Right lobe of liver (tissue), 6 donors: ENCODE results near the gene BRICD5. TPM values are rescaled to one million over a fixed set of nuclear protein-coding genes. Genes with fewer than 3 reads are reported as not detected.

Experiments used
- ATAC-seq, 4 donors: fragments of 200-7000 bp; cut with Tn5 transposase; one replicate each; pipeline ENCODE4 v1.9.1; 2020; ENCODE audit warnings: mild to moderate bottlenecking in 4 of 4, moderate library complexity in 4 of 4
- DNase-seq, 3 donors: peaks; one replicate each; pipeline ENCODE4 v3.0.0-alpha.2; 2020
- H3K27ac ChIP-seq, 3 donors: fragments of 200-600 bp; one replicate each; pipeline ENCODE4 v1.8.0; 2022
- H3K27me3 ChIP-seq, 2 donors: fragments of 200-600 bp; one replicate each; pipeline ENCODE4 v1.8.0; 2022
- H3K36me3 ChIP-seq, 4 donors: fragments of 200-600 bp; sonication (generic) in 1 of 4; one replicate each; pipeline versions ENCODE4 v1.5.1 to v1.8.0; 2017 to 2022; ENCODE audit warnings: control low read depth in 1 of 4
- H3K4me1 ChIP-seq, 4 donors: fragments of 200-600 bp; sonication (generic) in 1 of 4; one replicate each; pipeline versions ENCODE4 v1.5.1 to v1.8.0; 2017 to 2022; ENCODE audit warnings: control low read depth in 1 of 4
- H3K4me3 ChIP-seq, 3 donors: fragments of 200-600 bp; one replicate each; pipeline ENCODE4 v1.8.0; 2022
- H3K9me3 ChIP-seq, 4 donors: fragments of 200-600 bp; sonication (generic) in 1 of 4; one replicate each; pipeline versions ENCODE4 v1.5.1 to v1.8.0; 2017 to 2022; ENCODE audit warnings: control low read depth in 1 of 4
- POLR2A ChIP-seq: fragments of 450-650 bp; IDR thresholded peaks from one replicate; pipeline ENCODE4 v1.6.1; 2017; ENCODE audit warnings: antibody characterized with exemption, mild to moderate bottlenecking
- WGBS: methylation state at CpG from one replicate; pipeline ENCODE4 v1.1.6; 2018; ENCODE audit warnings: low coverage, low lambda C conversion rate; ENCODE audit not compliant: insufficient coverage; ENCODE audit errors: missing lambda C conversion rate; 5-methylcytosine and 5-hydroxymethylcytosine counted together
- intact Hi-C, 2 donors: fragments of 100-400 bp; cut with DNase I; formaldehyde crosslinking; loops; one replicate each; pipeline versions ENCODE4 v1.11.2 to v1.14.1; 2022
- total RNA-seq, 6 experiments: library from RNA; depleted of rRNA in 2 of 6; stranded (reverse); fragments of >200 nt in 2 of 6; fragmentation: NEBNext Ultra II Directional in 3 of 6; extraction: Animal tissue kit (Norgen Biotek cat#: 25700) in 3 of 6; gene quantifications; one replicate each; pipeline versions ENCODE4 v1.1.0 to v1.2.4, GENCODE V29; 2016 to 2023
- TF ChIP-seq, protein P1 (sequence below), 4 donors: fragments of 200-600 bp in 3 of 4; fragments of 450-650 bp in 1 of 4; IDR thresholded peaks; one replicate each; pipeline versions ENCODE4 v1.5.1 to v1.8.0; 2016 to 2022; ENCODE audit warnings: antibody characterized with exemption in 4 of 4, mild to moderate bottlenecking in 2 of 4
- donor health status: DM: no; HTN: yes; CAD: no.
- donor health status: DM: no; HTN: no; CAD: no.
- donor health status: DM: no; HTN: no; CAD: no.
- donor health status: DM: no; HTN: yes; CAD: no.
- donor health status: DM: no; HTN: yes; CAD: no.

BRICD5 gene
- total RNA-seq, 6 experiments from 2014 or later: 0.74 to 3.7 (median 2.0) TPM

DNA sequence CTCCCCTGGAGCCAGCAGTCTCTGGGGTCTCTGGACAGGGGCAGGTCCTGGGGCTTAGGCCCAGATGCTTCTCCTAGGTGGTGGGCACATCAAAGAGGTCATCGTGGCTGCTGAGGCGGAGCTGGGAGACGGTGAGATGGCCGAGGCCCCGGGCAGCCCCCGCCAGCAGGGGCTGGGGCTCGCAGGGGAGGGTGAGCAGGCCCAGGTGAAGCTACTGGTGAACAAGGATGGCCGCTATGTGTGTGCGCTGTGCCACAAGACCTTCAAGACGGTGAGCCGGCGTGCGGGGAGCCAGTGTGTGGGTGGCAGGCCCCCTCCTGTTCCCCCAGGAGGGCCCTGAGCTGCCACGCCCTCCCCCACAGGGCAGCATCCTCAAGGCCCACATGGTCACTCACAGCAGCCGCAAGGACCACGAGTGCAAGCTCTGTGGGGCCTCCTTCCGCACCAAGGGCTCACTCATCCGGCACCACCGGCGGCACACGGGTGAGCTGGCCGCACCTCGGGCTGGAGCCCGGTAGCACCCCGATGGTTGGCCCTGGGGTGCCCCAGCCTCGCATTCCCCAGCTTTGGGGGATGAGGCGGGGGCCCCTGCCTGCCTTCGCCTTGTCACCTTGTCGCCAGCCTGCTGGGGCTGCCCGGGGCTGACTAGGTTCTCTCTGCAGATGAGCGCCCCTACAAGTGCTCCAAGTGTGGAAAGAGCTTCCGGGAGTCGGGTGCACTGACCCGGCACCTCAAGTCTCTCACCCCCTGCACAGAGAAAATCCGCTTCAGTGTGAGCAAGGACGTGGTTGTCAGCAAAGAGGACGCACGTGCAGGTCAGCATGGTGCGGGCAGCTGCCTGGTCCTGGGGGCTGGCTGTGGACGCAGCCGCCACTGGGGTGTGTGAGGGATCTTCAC lies 21.7 kb upstream of the BRICD5 start:
- WGBS: no CpG with 5 or more reads among the region's 41 CpGs
- no peak for TF ChIP-seq POLR2A
- TF ChIP-seq, protein P1, sequence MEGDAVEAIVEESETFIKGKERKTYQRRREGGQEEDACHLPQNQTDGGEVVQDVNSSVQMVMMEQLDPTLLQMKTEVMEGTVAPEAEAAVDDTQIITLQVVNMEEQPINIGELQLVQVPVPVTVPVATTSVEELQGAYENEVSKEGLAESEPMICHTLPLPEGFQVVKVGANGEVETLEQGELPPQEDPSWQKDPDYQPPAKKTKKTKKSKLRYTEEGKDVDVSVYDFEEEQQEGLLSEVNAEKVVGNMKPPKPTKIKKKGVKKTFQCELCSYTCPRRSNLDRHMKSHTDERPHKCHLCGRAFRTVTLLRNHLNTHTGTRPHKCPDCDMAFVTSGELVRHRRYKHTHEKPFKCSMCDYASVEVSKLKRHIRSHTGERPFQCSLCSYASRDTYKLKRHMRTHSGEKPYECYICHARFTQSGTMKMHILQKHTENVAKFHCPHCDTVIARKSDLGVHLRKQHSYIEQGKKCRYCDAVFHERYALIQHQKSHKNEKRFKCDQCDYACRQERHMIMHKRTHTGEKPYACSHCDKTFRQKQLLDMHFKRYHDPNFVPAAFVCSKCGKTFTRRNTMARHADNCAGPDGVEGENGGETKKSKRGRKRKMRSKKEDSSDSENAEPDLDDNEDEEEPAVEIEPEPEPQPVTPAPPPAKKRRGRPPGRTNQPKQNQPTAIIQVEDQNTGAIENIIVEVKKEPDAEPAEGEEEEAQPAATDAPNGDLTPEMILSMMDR (IDR thresholded peaks at IDR 0.05): no peak
- DNase-seq: peak in 2 of 3 donors; percentile 18 to 49

DNA sequence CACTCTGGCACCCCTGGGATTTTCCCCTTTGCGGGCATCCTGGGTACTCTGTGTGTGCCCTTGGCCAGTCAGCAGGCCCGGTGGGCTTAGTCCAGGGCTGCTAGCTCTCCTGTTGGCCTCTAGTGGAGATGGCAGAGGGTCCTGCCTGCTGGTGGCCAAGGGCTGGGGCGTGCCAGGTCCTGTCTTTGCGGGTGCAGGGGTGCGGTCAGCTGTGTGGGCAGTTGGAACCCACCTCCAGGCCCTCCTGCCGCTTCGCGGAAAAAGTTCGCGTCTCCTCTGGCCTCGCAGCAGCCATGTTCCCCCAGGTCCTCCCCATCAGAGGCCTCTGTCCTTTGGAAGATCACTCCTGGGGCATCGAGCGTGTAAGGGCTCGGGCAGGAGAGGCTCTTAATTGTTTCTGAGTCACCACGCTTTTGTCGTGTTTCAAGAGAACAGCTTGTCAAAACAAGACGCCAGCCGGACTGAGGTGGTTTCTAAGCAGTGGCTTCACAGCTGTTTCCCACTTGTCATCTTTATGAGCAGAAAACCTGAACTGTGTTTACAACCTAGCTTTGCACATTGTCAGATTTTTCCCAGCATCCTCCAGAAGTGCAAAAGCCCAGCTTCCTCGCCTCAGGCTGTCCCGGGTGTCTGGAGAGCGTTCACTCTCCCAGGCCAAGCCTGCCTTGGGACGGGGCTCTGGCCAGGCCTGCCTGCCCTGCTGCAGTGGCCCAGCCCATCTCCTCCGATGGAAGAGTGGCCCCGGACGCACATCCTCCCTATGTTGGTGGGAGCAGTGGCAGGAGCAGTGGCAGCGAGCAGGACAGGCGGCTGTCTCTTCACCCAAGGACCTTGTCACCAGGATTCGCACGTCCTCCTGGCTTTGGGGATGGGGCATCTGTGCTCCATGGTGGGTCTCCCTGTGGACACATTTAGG lies 20.6 kb upstream of the BRICD5 start:
- ATAC-seq (no peak), DNase-seq (peak in 1 of 3 donors; percentile 18)
- Histone ChIP-seq H3K36me3 (peaks cover 0 to 57% (median 17%) of the 10 kb centered on the region in 4 donors), H3K27me3 (no peaks in the 10 kb centered on the region), H3K9me3 (no peaks in the 10 kb centered on the region), H3K4me1 (peaks cover 0 to 11% (median 3%) of the 10 kb centered on the region in 4 donors), H3K4me3 (no peak overlapping the region), H3K27ac (no peak overlapping the region)
- WGBS: 89% methylated on average over 10 of the region's 29 CpGs
- no peak for TF ChIP-seq POLR2A
- TF ChIP-seq, protein P1 (IDR thresholded peaks at IDR 0.05): no peak
- intact Hi-C loops: no loop called here

More for the DNA sequence above, 21.7 kb upstream of the BRICD5 start:
- intact Hi-C loops: no loop called here
- ATAC-seq: no peak
- no peaks in the 10 kb centered on the region for H3K9me3 ChIP-seq
- peaks cover 0 to 57% (median 17%) of the 10 kb centered on the region in 4 donors for H3K36me3 ChIP-seq
- H3K4me3 ChIP-seq: no peak overlapping the region
- H3K27ac ChIP-seq: no peak overlapping the region
- H3K4me1 ChIP-seq: peaks cover 0 to 13% (median 0%) of the 10 kb centered on the region in 4 donors
- no peaks in the 10 kb centered on the region for H3K27me3 ChIP-seq

DNA sequence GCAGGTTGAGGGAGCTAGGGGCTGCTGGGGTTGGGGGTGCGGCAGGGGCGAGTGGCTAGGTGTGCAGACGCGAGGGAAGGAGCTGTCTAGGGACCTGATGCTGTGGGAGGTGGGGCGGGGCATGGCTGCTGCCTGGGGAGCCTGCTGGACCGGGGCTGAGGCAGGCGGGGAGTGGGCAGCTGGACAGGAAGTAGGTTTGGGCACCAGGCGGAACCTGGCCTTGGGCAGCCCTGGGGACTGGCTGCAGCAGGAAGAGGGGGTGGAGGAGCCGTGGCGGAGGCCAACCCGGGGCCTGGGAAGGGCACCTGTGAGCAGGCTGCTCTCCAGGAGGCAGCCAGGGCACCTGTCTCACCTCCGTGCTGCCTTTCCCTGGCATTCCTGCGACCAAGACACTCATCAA lies 19.7 kb upstream of the BRICD5 start:
- ATAC-seq: no peak
- Histone ChIP-seq H3K36me3 (peaks cover 0 to 54% (median 15%) of the 10 kb centered on the region in 4 donors), H3K27me3 (no peaks in the 10 kb centered on the region), H3K9me3 (no peaks in the 10 kb centered on the region), H3K4me1 (peaks cover 0 to 16% (median 7%) of the 10 kb centered on the region in 4 donors), H3K27ac (no peak overlapping the region), H3K4me3 (no peak overlapping the region)
- no peak for TF ChIP-seq POLR2A
- TF ChIP-seq, protein P1 (IDR thresholded peaks at IDR 0.05): no peak
- WGBS: no CpG with 5 or more reads among the region's 13 CpGs
- intact Hi-C loops: no loop called here
- peak in 2 of 3 donors; percentile 20 to 50 for DNase-seq

DNA sequence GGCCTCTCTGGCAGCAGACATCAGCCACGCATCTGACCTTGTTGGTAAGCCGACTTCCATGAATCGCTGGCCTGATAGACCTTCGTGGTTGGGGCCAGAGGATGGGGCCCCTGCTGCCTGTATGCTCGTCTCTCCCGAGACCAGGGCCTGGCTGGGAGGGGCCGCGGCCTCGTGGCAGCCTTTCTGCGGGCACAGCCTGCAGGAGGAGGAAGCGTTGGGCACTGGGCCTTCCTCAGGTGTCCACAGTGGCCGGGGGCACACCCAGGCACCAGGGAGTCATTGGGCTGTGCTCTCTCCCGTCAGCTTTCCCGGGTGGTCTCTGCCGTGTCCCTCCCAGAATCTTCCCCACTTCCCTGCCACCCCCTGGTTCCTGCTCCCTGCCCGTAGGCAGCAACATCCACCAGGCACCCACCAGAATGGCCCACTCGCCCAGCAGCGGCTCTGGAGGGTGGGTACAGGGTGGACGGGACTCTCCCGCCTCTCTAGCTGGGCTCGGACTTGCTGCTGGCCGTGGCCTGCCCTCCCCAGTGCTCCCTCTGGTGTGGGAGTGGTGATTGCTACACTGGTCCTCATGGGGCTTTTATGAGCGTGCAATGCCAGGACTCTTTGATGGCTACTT lies 19.1 kb upstream of the BRICD5 start:
- H3K36me3 ChIP-seq: peaks cover 0 to 47% (median 12%) of the 10 kb centered on the region in 4 donors
- peak in 1 of 3 donors; percentile 47 for DNase-seq

More for the DNA sequence above, 19.1 kb upstream of the BRICD5 start:
- Histone ChIP-seq H3K4me1 (peaks cover 0 to 23% (median 9%) of the 10 kb centered on the region in 4 donors), H3K9me3 (no peaks in the 10 kb centered on the region), H3K4me3 (no peak overlapping the region), H3K27ac (no peak overlapping the region), H3K27me3 (no peaks in the 10 kb centered on the region)
- TF ChIP-seq, protein P1 (IDR thresholded peaks at IDR 0.05): no peak
- TF ChIP-seq POLR2A: no peak
- intact Hi-C loops: no loop called here
- ATAC-seq: no peak
- 92% methylated on average over 2 of the region's 23 CpGs for WGBS
